GM23338 (cell line): Measurements from ENCODE around the gene FNDC11. TPM values are rescaled to one million over a fixed set of nuclear protein-coding genes. Genes with fewer than 3 reads are reported as not detected.

Source experiments
- ATAC-seq: fragments of 200-7000 bp; cut with Tn5 transposase; 3 replicates; pipeline ENCODE4 v1.9.1; 2020
- DNase-seq: peaks from one replicate; pipeline ENCODE4 v3.0.0-alpha.2; 2015; ENCODE audit warnings: low spot score
- H2AFZ ChIP-seq: fragments of 200-600 bp; sonication (generic); 2 replicates; pipeline ENCODE4 v1.8.0; 2016; ENCODE audit warnings: antibody characterized with exemption, mild to moderate bottlenecking, moderate library complexity
- H3F3A ChIP-seq: fragments of 200-600 bp; sonication (generic); replicated peaks from 2 replicates; pipeline ENCODE4 v1.8.0; 2017; ENCODE audit warnings: antibody characterized with exemption, mixed run types, low read depth
- H3K27ac ChIP-seq: fragments of 200-600 bp; sonication (generic); 2 replicates; pipeline ENCODE4 v1.6.1; 2016; ENCODE audit warnings: low read depth
- H3K27me3 ChIP-seq: fragments of 200-600 bp; sonication (generic); 2 replicates; pipeline ENCODE4 v1.8.0; 2016; ENCODE audit warnings: mild to moderate bottlenecking, mixed run types, moderate library complexity; ENCODE audit not compliant: insufficient read depth
- H3K36me3 ChIP-seq: fragments of 200-600 bp; sonication (generic); 2 replicates; pipeline ENCODE4 v1.8.0; 2016; ENCODE audit warnings: mild to moderate bottlenecking; ENCODE audit not compliant: insufficient read depth
- H3K4me1 ChIP-seq: fragments of 200-600 bp; sonication (generic); 2 replicates; pipeline ENCODE4 v1.8.0; 2016; ENCODE audit warnings: mild to moderate bottlenecking, moderate library complexity; ENCODE audit not compliant: insufficient read depth
- H3K4me2 ChIP-seq: fragments of 200-600 bp; sonication (generic); 2 replicates; pipeline ENCODE4 v1.7.1; 2017; ENCODE audit warnings: mixed run types
- H3K4me3 ChIP-seq: fragments of 200-600 bp; sonication (generic); 2 replicates; pipeline ENCODE4 v1.6.1; 2016; ENCODE audit warnings: mixed run types
- H3K79me2 ChIP-seq: fragments of 200-600 bp; sonication (generic); replicated peaks from 2 replicates; pipeline ENCODE4 v1.8.0; 2017; ENCODE audit warnings: mild to moderate bottlenecking; ENCODE audit not compliant: insufficient read depth
- H3K9me2 ChIP-seq: fragments of 200-600 bp; sonication (generic); 2 replicates; pipeline ENCODE4 v1.8.0; 2017; ENCODE audit not compliant: insufficient read depth
- H4K20me1 ChIP-seq: fragments of 200-600 bp; sonication (generic); replicated peaks from 2 replicates; pipeline ENCODE4 v1.8.0; 2017; ENCODE audit warnings: mild to moderate bottlenecking; ENCODE audit not compliant: insufficient read depth
- H3K27ac Mint-ChIP-seq: 2 replicates; pipeline ENCODE4 v1.8.0; 2020; ENCODE audit warnings: inconsistent platforms, mild to moderate bottlenecking, moderate library complexity, mixed read lengths
- H3K27me3 Mint-ChIP-seq: 3 replicates; pipeline ENCODE4 v1.8.0; 2022; ENCODE audit warnings: low read depth, mild to moderate bottlenecking, moderate library complexity, mixed read lengths, inconsistent platforms; ENCODE audit not compliant: insufficient read depth, poor library complexity
- H3K36me3 Mint-ChIP-seq: 3 replicates; pipeline ENCODE4 v1.8.0; 2021; ENCODE audit warnings: low read depth, mild to moderate bottlenecking, inconsistent platforms, moderate library complexity, mixed read lengths
- H3K4me1 Mint-ChIP-seq: 3 replicates; pipeline ENCODE4 v1.8.0; 2020; ENCODE audit warnings: mild to moderate bottlenecking, inconsistent platforms, mixed read lengths
- H3K4me3 Mint-ChIP-seq: 3 replicates; pipeline ENCODE4 v1.8.0; 2021; ENCODE audit warnings: moderate library complexity, mild to moderate bottlenecking, inconsistent platforms, mixed read lengths
- H3K9me3 Mint-ChIP-seq: 3 replicates; pipeline ENCODE4 v1.8.0; 2020; ENCODE audit warnings: moderate library complexity, mild to moderate bottlenecking, inconsistent platforms, mixed read lengths
- EZH2phosphoT487 ChIP-seq: fragments of 200-600 bp; sonication (generic); IDR thresholded peaks from one replicate; pipeline ENCODE4 v1.8.1; 2018; ENCODE audit warnings: antibody characterized with exemption; ENCODE audit not compliant: unreplicated experiment
- NANOG ChIP-seq: IDR thresholded peaks from 2 replicates; pipeline ENCODE4 v1.6.1; 2016; ENCODE audit warnings: antibody characterized with exemption, borderline replicate concordance
- REST ChIP-seq: IDR thresholded peaks from one replicate; pipeline ENCODE4 v1.6.1; 2018; ENCODE audit warnings: antibody characterized with exemption; ENCODE audit not compliant: unreplicated experiment
- STAT1 ChIP-seq: IDR thresholded peaks from one replicate; pipeline ENCODE4 v1.6.1; 2016; ENCODE audit warnings: antibody characterized with exemption; ENCODE audit not compliant: unreplicated experiment
- ZNF331 ChIP-seq: fragments of 250-450 bp; sonication (Bioruptor Pico); IDR thresholded peaks from 2 replicates; pipeline ENCODE4 v1.5.0; 2020; ENCODE audit warnings: low read depth, mild to moderate bottlenecking, moderate library complexity
- ZNF462 ChIP-seq: fragments of 250-450 bp; sonication (Bioruptor Pico); IDR thresholded peaks from 2 replicates; pipeline ENCODE4 v1.5.0; 2020; ENCODE audit warnings: mild to moderate bottlenecking, moderate library complexity
- polyA plus RNA-seq: library from polyadenylated mRNA; unstranded; fragments of >200 nt; fragmentation: Nextera tagmentation; extraction: Ambion mirVana; gene quantifications from 2 replicates; pipeline ENCODE4 v1.2.1, GENCODE V29; 2016
- total RNA-seq: library from RNA; depleted of rRNA; stranded (reverse); fragments of >200 nt; shearing (Covaris generic); gene quantifications from 2 replicates; pipeline ENCODE4 v1.2.3, GENCODE V29; 2014

Gene FNDC11
- total and polyA plus RNA-seq, 2 experiments from 2014 or later = 3.4 to 5.3 TPM

- TF ChIP-seq ZNF462 (no peak), EZH2phosphoT487 (no peak), NANOG (no peak), REST (no peak)
Observed at GRCh38 chr20:63549679-63550282, 4.2 kb upstream of the FNDC11 start (continued).

- H2AFZ ChIP-seq = no peak overlapping the region
- no peak overlapping the region for H3K4me3 Mint-ChIP-seq
- H3K9me3 Mint-ChIP-seq = no peaks in the 10 kb centered on the region
- H4K20me1 ChIP-seq = no peaks in the 10 kb centered on the region
- peak overlapping the region; percentile 78 for H3K27ac Mint-ChIP-seq
- H3F3A ChIP-seq = peaks cover 11% of the 10 kb centered on the region; the same call in 1 of the 2 replicates
- H3K27me3 ChIP-seq = no peaks in the 10 kb centered on the region
- H3K36me3 ChIP-seq = no peaks in the 10 kb centered on the region
- H3K27me3 Mint-ChIP-seq = peaks cover 17% of the 10 kb centered on the region
- no peaks in the 10 kb centered on the region for H3K79me2 ChIP-seq
- DNase-seq = no peak
- H3K36me3 Mint-ChIP-seq = no peaks in the 10 kb centered on the region
- H3K4me1 Mint-ChIP-seq = peaks cover 22% of the 10 kb centered on the region
- H3K9me2 ChIP-seq = no peaks in the 10 kb centered on the region
- H3K4me1 ChIP-seq = peaks cover 12% of the 10 kb centered on the region; the same call in 1 of the 2 replicates
- no peak overlapping the region for H3K4me2 ChIP-seq
- no peak overlapping the region for H3K27ac ChIP-seq
- ATAC-seq = no peak
- H3K4me3 ChIP-seq = no peak overlapping the region
- TF ChIP-seq STAT1 (no peak), ZNF331 (no peak), ZNF462 (no peak)
Observed at GRCh38 chr20:63551068-63551467, 2.9 kb upstream of the FNDC11 start.
